IPS-11a (cell line): Measurements from ENCODE around the gene DTNB.

Source experiments
- H3K4me3 ChIP-seq: one replicate; pipeline ENCODE4 v1.5.1; 2013; ENCODE audit warnings: low read depth, low read length, control low read depth

The DTNB gene

GRCh38 chr2:25375371-25375988, 297.9 kb downstream of the DTNB start:
- no peak overlapping the region for H3K4me3 ChIP-seq

- H3K4me3 ChIP-seq = no peak overlapping the region
Measured at GRCh38 chr2:25374827-25375226, 298.6 kb downstream of the DTNB start.

- H3K4me3 ChIP-seq = no peak overlapping the region
Measured at GRCh38 chr2:25374411-25374810, 299.0 kb downstream of the DTNB start.

DNA sequence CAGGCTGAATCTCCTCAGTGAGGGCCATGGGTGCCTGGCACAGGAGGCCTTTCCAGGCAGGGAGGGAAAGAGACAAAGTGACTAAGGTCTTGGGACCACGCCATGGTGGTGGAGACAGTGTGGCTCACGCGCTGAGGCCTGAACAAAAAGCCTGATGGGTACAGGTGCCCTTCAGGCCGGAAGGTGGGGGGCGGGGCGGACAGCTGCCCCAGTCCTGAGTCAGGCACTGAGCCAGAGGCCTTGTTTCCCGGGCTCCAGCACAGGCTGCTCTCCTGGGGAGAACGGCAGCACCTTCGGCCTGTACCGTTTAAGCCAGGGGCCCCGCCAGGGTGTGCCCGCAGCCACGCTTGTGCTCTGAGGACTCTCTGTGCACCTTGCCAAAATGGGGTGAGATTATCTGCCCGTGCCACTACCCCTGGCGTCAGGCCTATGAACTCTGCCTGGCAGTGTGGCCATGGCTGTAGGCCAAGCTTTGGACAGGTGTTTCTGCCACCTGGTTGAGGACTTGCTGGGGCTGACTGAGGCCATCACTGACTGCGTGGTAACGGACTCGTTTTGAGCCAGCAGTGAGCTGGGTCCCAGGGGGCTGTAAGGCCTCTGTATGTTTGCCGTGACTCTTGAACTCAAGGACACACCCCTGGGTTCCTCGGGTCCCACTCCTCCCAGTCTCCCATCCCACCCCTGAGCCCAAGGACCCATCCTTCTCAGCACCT, 300.0 kb downstream of the DTNB start:
- H3K4me3 ChIP-seq = no peak overlapping the region

DNA sequence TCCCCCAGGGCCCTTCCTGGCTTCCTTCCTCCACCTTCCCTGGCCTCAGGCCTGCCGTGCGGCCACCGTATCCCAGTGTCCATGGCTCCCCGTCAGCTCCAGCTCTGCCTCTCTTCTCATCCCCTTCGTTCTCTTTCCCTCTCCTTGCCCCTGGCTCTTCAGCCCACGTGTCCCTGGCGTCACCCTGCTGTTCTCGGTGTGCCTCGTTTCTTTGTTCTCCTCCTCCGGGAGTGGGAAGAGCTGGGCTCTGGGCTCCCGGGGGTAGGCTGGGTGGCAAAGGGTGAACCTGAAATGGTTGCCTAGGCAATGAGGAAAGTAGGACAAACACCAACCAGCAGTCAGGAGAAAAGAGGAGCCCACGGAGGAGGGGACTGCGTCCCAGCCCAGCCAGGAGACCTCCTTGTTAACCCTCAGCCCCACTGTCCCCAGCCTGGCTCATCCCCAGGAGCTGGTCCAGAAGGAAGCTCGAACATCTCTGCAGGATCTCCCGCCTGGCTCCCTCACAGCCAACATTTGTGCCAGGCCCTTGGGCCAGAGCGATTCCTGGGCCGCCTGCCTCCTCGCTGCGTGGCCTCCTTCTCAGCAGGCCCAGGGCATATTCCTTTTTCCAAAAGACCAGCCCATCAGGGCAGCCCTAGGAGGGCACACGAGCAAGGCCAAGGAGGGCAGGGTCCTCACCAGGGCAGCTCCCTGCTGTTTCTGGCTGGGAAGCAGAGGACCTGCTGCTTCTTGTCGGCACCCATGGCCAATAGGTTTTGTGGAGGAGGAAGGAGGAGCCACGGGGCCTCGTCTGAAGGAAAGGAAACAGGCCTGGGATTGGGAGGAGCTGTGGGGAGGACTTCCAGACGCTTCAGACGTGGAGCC, 300.7 kb downstream of the DTNB start:
- H3K4me3 ChIP-seq = no peak overlapping the region

GRCh38 chr2:25371253-25372241, 301.8 kb downstream of the DTNB start:
- no peak overlapping the region for H3K4me3 ChIP-seq

- no peak overlapping the region for H3K4me3 ChIP-seq
Measured at GRCh38 chr2:25369876-25370275, 303.5 kb downstream of the DTNB start.

DNA sequence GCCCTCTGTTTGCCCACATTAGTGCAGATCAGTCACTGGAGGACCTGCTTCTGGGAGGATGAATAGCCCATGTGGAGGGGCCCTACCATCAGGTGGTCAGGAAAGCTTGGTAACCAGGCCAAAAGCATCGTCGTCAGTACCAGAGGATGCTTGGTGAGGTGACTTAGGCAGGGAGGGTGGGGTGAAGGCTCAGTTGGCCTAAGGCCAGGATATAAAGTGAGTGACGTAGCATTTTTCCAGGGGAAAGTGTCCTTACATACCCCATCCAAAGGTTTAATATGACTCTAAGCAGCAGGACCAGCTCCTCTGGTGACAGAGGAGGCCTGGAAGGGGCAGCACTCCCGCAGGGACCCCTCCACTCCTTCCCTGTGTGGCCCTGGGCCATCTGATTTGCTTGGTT, 303.9 kb downstream of the DTNB start:
- H3K4me3 ChIP-seq = no peak overlapping the region

GRCh38 chr2:25368660-25369059, 304.7 kb downstream of the DTNB start:
- H3K4me3 ChIP-seq = no peak overlapping the region

GRCh38 chr2:25367296-25367695, 306.1 kb downstream of the DTNB start:
- H3K4me3 ChIP-seq = no peak overlapping the region

DNA sequence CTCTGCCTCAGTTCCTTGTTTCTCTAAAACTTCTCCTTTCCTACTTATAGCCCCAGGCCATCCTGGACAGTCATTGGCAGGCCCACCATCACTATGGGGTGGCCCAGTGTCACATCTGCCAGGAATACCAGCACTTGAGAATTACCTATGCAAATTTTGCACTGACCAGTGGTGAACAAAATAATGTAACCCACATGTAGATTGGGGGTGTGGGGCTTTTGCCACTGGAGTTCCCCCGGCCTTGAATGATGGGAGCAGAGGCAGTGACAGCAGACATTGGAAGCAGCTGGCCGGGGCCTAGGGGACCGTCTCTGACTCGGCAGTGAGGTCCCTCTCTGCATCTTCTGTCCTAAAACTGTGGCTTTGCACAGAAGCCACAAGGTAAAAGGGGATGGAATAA, 306.7 kb downstream of the DTNB start:
- H3K4me3 ChIP-seq = no peak overlapping the region

DNA sequence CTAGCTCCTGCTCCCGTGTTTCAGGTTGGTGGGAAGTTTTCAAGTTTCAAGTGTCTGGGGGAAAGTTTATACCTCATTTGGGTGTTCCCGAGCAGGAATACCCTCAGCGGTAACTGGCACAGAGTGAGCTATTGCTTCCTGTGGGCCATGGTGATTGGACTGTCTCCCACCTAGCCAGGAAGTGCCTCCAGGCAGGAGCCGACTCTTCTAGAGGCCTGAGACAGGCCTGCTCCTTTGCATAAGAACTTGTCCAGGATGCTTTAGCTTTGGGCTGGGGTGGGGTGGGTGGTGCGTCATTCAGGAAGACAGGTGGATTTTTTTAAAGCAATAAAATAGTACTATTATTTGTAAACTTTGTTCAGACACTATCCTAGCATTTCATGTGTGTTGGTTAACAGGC, 308.1 kb downstream of the DTNB start:
- H3K4me3 ChIP-seq = no peak overlapping the region

- H3K4me3 ChIP-seq = no peak overlapping the region
Measured at GRCh38 chr2:25363733-25364132, 309.6 kb downstream of the DTNB start.

DNA sequence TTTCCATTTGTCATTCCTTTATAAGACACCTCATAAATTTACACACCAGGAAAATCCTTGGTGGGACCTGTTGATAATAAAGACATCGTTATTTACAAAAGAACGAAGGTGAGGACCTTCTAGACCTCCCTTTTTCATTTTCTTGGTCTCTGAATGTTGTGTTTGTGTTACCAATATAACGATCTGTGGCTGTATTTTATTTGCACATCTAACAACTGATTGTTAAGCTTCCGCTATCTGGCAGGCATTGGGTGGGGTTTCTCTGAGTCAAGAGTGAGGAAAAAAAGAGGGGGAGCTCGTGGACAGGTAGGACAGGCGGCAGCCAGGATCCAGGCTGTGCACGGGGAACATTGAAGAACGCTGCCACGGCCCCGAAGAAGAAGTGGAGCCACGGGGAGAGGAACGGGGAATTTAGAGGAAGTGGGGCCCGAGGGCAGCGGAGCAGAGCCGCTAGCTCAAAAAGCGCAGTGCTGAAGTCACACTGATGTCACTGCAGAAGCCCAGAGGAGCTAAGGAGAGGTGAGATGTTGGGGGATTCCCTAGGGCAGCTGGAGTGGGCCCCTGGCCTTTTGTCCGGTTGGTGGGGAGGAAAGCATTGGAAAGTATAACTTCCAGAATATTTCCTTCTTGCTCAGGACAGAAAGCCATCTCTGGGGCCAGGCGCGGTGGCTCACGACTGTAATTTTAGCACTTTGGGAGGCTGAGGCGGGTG, 310.8 kb downstream of the DTNB start:
- no peak overlapping the region for H3K4me3 ChIP-seq

DNA sequence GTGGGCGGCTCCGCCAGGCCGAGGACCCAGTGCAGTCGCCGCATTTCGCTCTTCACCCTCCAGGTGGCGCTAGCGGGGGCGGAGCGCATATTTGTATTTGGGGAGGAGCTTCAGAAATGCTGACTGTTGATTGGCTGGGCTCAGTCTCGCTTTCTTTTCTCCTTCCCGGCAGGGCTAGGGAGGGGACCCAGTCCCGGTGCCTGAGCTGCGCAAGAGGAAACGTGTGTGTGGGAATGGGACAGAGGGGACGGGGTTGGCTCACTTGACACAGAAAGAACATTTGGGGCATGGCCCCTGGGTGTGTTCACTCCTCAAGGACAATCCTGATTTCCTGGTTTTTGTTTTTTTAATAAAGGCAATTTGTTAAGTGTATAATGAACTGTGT, 311.3 kb downstream of the DTNB start:
- H3K4me3 ChIP-seq = no peak overlapping the region

DNA sequence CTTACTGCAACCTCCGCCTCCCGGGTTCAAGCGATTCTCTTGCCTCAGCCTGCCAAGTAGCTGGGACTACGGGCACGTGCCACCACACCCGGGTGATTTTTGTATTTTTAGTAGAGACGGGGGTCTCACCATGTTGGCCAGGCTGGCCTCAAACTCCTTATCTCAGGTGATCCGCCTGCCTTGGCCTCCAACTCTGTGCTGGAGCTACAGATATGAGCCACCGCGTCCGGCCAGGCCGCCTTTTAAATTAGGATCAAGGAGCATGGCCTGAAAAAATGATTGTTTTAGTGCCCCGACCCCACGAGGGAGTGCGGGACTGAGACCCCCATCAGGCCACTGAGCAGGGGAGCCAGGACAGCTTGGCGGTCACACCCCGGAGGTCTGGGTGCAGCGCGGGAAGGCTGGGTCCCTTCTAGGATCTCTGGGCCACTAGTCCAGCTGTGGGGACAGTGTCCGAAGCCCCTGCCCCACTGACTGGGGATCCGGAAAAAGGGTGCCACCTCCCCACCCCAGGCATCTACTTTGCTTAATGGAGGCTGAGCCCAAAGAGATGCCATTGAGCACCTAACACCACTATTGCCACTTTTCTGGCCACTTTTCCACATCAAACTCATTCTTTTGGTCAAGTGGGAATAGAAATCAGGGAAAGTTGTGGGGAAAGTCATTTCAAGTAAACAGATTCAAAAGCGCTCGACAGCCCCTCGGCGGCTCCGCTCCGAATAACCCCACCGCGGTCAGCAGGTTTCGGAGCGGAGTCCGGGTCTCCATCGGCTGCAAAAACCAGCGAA, 311.9 kb downstream of the DTNB start:
- H3K4me3 ChIP-seq = peak overlapping the region; percentile 20

GRCh38 chr2:25358836-25359235, 314.5 kb downstream of the DTNB start:
- no peak overlapping the region for H3K4me3 ChIP-seq

DNA sequence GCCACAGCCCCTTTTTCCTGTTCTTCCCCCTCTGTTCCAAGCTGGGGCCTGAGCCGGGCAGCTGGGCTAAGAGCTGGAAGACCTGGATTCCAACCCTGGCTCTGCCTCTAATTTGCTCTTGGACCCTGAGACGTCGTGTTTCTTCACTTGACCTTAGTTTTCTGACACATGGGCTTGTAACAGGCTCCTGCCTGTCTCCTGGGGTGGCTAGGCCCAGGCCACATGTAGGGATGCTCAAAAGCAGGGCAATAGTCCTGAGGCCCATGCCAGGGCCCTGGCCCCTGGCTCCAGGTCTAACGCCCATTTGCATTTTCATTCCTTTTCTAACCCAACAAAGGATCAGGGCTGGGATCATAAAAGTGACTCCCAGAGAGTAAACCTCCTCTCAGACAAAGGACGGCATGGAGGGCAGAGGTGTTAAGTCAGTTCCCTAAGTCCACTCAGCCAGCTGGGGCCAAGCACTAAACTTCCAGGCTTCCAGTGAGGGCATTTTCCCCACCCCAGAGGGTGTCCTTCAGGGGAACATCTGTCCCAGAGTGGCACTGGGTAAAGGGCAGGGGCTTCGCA, 315.0 kb downstream of the DTNB start:
- H3K4me3 ChIP-seq = no peak overlapping the region

DNA sequence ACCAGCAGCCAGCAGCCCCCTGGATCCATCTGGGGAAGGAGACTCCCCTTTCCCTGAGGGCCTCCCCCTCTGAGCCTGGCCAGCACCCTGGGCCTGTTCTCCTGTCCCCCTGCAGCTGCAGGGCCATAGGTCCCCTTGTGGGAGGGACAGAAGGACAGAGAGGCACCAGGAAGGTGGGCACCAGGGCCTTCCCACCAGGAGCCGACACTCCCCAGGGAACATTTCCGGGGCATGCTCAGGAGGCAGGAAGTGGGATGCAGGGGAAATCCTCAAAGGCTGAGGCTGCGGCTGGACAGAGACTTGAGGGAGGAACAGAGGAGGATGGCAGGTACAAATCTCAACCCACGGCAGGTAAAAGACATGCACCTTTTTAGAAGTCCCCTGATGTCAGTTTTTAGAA, 317.3 kb downstream of the DTNB start:
- H3K4me3 ChIP-seq = no peak overlapping the region
